Measurements from ENCODE around the gene OSBP2.

- TF ChIP-seq EP300 (IDR thresholded peaks at IDR 0.05) (no peak), CTCF (IDR thresholded peaks at IDR 0.05) (no peak), POLR2A (IDR thresholded peaks at IDR 0.05) (no peak)
Observed at GRCh38 chr22:30893434-30894370, 199.0 kb downstream of the OSBP2 start.
